Measurements from ENCODE around the gene GPC3.
"Not testable (repeated sequence)": the region's sequence is repeated elsewhere in the genome, so short reads cannot be mapped to it uniquely, and the experiment has no call there.

The GPC3 gene

DNA sequence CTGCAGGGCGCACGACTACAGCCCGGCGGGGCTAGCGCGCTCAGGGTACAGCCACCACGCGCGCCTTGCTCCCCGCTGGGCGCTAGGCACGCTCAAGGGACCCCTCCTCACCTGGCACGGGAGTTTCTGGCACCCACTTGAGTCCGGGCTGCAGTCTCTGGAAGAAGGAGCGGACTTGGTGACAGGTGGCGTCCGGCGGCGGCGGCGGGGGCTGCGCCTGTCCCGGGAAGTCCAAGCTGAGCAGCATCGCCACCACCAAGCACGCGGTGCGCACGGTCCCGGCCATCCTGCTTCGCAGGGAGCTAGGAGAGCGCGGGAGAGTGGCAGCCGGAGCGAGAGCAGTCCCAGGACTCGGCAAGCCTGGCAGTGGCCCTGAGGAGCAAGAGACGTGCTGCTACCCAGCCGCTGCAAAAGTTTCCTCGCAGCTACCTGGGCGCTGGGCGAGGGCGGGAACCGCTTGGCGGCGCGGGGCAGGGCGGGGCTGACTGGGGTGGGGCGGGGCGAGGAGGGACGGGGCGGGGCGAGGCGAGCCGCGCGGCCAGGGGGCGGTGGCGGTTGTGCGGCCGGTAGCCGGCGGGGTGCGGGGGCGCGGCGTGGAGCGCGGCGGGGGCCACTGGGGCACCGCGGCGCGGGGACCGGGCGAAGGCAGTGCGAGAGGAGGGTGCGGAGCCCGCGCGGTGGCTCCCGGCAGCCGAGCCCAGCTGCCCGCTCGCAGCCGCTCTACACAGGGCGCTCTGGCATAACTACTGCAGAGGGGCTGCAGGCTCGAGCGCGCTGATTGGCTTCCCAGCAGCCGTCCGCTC, at the start of gene GPC3:
Gene GPC3 (minus strand): TSS at position 431 of the 803 bp plus-strand sequence.
- no peak for DNase-seq (ENCODE audit: low read depth)

DNA sequence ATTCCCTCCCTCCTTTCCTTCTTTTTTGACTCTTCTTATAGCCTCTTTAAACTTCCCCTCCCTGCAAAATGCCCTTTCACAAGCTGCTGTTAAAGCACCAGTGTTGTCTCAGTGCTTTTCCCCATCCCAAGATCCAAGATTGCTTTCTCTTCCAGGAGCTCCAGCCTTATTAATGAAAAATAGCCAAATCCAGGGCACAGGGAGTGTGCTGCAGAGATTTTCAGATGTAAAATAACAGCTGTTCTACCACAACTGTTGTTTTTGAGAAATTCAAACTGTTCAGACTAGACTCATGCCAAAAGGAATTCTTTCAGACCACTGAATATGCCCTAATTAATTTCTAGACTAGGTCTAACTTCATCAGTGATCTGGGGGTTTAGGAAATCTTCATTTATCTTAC, 47.0 kb upstream of the GPC3 start:
- no peak for DNase-seq (ENCODE audit: low read depth)

DNA sequence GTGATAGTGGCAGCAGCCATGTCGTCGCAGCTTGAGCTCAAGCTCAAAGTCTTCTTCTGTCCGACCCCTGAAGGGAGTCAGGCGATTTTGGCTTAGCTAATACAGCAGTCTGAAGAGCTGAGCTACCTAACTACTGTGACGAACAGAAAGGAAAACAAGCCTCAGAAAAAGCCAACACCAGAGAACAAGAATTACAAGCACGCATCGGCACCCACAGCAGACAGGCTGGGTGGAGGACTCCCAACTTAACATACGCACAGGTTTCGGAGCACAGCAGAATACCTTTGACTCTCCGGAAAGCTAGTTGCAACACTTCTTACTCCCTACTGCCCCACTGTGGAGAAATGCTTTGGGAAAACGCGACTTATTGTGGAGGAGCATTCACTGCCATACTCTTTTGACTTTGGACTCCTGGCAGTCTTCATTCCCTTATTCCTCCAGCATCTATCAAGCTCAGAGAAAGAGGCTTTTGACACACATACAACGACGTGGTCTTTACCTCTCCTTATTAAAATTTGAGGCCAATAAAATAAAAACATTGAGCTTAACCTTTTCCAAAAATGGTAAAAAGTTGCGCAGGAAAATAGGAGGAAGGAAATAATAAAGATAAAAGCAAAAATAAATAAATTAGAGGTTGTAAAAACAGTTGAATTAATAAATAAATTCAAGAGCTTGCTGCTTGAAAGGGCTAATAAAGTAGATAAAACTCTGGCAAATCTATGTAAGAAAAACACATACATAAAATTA, 41.3 kb upstream of the GPC3 start:
- no peak for DNase-seq (ENCODE audit: low read depth)

DNA sequence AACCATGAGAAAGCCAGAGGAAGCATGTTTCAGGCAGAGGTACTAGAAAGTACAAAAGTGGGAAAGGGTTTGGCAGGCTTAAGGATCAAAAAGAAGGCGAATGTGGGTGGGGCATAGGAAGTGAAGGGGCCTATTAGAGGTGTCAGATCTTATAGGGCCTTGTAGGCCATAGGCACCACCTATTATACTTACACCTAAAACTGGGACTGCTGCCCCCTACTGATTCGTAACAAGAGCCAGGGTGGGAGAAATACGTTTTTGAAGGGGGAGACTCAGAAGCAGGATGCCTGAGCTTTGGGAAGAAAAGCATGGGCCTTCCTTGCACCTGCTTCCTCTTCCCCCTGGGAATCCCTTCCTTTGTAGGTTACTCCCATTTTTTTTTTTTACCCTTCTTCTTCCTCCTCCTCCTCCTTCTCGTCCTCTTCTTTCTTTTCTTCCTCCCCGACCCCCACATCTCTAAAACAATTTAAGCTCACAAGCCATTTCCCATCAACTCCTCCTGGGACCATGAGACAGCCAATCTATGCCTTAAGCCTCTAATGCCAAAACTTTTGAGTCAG, 40.7 kb upstream of the GPC3 start:
- DNase-seq (ENCODE audit: low read depth), result no peak

DNA sequence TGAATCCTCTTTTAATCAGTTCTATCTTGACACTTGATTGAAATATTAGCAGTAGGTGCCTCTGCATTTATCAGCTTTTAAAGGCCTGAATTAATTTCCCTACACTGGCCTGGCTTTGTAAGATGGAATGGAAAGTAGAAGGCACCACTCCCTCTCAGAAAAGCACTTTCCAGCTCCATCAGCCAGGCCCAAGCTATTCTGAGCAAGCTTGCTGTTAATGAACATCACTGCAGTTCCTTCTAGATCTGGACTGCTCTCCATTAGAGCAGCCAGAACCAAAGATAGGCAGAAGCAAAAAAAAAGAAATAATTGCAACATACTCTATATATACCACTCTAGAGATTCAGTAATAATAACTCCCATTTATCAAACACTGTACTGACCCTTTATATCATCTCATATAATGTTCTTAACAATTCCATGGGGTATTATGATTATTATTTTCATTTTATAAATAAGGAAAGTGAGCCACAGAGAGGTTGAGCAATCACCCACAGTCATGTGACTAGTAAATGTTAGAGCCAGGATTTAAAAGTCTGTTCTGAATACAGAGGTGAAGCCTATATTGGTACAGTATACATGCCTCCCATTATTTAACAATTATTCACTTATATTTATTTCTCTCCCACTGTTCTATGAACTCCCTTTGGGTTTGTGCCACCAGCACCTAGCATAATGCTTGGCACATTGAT, 39.4 kb upstream of the GPC3 start:
- no peak for DNase-seq (ENCODE audit: low read depth)

DNA sequence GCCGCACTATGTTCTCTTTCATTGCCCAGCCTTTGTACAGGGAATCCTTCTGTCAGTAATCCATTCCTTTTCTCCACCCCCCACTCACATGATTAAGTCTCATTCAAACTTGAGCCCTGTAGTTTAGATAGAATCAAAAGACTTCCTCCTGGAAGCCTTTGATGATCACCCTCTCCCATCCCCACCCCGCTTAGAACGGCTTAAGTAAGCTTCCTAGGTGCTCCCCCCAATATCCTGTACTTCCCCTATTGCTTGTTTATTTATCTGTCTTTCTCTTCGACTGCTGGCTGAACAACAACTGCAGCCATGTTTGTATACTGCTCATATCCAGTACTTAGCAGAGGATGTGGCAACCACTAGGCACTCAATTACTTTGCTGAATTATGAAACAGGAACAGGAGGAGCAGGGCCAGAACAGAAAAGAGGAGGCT, 38.5 kb upstream of the GPC3 start:
- DNase-seq (ENCODE audit: low read depth), result no peak

DNA sequence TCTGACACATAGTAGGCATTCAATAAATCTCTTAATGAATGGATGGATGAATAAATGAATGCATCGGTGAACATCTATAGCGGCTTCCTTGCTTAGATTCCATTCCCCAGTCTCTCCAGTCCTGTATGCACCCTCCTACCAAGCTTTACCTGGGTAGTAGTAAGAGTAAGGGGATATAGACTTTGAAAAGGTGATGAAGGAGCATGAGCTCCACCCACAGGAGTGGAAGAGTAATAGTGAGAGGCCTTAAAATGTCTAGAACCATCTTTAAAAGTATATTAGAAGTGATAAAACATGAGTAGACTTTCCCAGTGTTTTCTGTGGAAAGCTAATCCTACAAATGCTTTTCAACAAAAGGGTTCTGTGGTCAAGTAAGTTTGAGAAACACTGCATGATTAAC, 35.5 kb upstream of the GPC3 start:
- no peak for DNase-seq (ENCODE audit: low read depth)

DNA sequence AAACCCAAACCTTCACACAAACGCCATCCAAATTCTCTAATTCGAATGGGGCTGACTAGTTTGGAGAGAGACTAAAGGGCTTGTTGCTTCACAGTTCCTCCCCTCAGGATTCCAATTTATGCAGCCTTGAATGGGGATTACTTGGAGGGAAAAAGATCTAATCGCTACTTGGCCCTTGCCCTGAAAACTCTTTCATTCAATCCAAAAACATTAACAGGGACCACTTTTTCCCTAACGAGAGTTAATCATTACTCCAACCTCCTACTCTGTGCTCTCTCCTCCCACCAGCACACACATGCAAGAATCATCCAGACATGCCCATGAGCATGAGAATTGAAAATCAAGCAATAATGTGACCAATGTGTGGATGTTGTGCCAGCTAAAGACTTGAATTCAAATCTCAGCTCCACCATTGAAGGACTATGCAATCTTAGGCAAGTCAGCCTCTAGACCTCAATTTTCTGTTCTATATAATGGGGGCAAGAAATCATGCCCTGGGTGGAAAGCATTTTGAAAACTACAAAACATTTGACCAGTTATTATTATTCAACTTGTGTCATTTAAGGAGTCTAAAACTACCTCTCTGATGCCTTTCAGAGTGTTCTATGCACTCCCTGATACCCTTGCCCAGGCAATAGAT, 34.3 kb upstream of the GPC3 start:
- DNase-seq (ENCODE audit: low read depth), result no peak

DNA sequence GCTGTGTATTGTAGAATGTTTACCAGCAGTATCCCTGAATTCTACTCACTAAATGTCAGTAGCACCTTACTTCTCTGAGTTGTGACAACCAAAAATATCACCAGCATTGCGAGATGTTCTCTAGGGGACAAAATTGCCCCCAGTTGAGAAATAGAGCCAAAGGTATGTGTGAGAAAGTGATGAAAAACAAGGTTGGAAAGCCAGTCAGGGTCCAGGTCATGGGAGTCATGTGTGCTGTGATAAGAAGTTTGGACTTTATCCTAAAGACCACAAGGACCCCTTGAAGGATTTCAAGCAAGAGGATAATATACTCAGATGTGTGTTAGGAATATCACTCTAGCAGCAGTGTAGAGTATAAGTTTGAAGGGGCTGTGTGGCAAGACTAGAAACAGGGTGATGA, 30.9 kb upstream of the GPC3 start:
- DNase-seq (ENCODE audit: low read depth), result not testable (repeated sequence)

DNA sequence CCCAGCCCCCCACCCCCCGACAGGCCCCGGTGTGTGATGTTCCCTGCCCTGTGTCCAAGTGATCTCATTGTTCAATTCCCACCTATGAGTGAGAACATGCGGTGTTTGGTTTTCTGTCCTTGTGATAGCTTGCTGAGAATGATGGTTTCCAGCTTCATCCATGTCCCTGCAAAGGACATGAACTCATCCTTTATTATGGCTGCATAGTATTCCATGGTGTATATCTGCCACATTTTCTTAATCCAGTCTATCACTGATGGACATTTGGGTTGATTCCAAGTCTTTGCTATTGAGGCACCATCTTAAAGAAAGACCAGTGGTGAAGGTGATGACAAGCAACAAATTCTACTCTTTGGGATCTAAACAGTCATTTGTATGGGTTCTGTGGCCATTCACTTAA, 30.1 kb upstream of the GPC3 start:
- not testable (repeated sequence) for DNase-seq (ENCODE audit: low read depth)

DNA sequence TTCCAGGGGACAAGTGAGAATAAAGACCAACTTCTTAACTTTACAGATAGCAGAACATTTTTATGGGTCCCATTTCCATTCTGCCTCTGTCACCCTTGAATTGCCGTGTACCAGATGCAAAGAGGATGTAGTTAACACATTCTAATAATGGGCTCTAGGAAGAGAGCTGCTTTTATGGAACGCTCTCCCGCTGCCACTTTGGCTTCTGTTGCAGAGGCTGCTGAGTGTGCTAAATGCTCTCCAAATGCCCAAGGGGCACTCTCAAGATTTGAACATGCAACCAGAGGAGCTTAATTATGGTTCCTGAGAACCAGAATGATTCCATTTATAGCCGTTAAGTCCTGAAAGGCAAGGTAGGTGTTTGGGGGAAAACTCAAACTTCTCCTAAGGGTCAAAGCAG, 28.1 kb upstream of the GPC3 start:
- DNase-seq (ENCODE audit: low read depth), result no peak

DNA sequence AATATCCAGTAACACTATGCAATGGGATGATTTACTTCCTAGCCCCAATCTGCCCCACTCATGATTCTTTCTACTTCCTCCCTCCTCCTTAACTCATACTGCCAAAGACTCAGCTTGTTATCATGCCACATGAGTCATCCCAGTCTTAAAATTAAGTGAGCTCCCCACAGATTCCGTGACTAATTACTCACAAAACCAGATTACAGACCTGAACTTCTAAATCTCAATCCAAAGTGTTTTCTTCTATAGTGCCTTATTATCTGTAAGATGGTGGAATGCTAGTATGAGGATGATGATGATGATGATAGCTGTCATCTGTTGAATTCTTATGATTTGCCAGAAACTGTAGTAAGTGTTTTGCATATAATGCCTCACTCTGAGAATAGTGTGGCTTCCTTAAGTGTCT, 27.7 kb upstream of the GPC3 start:
- DNase-seq (ENCODE audit: low read depth), result no peak

DNA sequence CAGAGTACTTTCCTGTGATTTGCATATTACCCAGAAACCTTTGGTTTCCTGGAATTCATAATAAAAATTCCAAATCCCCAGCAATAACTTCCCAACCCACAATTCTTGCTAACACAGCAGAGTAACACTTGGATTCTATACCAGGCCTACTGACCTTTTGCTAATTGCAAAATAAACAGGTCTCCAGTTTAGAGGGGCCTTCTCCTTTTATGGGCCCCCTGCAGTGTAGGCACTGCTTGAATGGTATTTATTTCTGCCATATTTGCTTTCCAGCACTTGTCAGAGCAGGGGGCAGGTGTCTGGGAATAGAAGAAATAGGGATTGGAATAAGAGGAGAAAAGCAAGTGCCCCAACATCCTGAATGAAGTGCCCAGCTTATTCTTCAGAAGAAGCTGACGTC, 25.3 kb upstream of the GPC3 start:
- DNase-seq (ENCODE audit: low read depth), result no peak

DNA sequence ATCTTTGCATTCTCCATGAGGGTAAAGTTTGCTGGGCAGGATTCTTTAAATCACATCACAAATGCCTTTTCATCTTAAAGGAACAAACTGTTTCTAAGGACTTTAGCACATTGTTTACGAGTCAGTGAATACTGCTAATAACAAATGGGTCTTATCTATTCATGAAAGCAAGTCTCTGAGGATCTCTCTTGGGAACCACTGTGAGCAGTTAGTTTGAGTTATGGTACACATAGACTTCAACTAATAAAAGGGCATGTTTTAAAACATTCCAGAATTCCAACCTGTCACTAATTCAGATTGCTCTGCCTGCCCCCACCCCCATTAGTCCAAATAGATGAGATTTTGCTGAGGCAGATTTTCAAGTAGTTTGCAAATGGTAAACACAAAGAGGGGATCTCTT, 22.3 kb upstream of the GPC3 start:
- no peak for DNase-seq (ENCODE audit: low read depth)

DNA sequence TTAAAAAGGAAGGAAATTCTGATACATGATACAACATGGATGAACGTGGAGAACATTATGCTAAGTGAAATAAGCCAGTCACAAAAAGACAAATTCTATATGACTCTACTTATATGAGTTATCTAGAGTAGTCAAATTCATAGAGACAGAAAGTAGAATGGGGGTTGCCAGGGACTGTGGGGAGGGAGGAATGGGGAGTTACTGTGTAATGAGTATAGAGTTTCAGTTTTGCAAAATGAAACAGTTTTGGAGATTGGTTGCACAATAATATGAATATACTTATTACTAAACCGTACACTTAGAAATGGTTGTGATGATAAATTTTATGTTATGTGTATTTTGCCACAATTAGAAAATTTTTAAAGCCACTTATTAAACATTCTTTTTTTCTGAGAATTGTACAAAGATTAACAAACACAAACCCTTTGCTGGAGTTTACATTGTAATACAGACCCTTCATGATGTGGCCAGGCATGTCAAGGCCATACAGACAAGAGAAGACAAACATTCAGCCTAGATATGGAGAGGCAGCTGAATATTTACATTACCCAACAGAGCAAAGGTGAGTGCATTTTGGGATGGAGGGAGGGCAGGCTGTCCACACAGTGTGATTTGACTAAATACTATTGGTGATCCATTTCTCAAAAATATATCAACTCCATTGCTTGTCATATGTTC, 21.2 kb upstream of the GPC3 start:
- no peak for DNase-seq (ENCODE audit: low read depth)

DNA sequence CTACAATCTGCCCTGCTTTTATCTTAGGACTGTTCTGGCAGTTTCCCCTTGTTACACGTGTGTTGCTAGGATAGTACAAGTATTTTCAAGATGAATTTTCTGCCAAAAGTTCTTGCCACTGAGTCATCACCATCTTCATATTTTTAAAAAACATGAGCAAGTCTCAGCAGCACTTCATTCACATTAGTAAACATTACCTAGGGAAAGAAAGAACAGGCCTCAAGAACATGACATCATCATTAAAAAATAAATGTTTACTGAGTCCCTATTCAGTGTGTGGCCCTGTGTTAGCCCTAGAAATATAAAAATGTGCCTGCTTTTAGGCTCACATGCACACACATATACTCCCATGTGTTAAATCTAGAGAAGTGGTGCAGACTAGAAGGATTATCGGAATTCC, 18.7 kb upstream of the GPC3 start:
- no peak for DNase-seq (ENCODE audit: low read depth)

DNA sequence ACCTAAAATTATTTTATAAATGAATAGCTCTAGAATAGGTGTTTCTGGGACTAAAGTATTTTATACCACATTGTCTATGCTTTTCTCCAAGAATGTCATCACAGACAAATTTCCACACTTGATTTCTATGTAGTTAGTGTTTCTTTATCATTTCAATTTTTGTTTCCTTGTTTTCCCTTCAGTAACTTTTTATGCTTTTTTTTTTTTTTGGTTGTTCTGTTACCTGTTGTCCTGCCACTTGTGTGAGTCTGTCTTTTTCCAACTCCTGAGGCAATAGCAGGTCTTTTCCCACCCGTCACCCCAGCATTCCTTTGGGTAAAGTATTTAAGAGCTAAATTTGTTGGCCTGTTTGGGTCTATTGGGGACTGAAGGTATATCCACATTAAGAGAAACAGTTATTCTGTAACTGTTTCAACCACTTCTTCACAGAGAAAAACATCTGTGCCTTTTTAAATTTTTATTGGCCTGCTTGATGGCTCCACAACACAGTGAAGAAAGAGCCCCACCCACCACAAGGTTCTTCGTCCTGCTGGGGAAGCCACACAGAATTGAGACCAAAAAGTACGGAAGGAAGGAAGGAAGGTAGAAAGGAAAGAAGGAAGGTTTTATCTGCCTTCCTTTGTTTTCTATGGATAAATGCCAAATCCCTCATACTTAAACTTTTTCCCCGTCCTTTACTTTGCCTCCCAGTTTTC, 17.7 kb upstream of the GPC3 start:
- DNase-seq (ENCODE audit: low read depth), result no peak

DNA sequence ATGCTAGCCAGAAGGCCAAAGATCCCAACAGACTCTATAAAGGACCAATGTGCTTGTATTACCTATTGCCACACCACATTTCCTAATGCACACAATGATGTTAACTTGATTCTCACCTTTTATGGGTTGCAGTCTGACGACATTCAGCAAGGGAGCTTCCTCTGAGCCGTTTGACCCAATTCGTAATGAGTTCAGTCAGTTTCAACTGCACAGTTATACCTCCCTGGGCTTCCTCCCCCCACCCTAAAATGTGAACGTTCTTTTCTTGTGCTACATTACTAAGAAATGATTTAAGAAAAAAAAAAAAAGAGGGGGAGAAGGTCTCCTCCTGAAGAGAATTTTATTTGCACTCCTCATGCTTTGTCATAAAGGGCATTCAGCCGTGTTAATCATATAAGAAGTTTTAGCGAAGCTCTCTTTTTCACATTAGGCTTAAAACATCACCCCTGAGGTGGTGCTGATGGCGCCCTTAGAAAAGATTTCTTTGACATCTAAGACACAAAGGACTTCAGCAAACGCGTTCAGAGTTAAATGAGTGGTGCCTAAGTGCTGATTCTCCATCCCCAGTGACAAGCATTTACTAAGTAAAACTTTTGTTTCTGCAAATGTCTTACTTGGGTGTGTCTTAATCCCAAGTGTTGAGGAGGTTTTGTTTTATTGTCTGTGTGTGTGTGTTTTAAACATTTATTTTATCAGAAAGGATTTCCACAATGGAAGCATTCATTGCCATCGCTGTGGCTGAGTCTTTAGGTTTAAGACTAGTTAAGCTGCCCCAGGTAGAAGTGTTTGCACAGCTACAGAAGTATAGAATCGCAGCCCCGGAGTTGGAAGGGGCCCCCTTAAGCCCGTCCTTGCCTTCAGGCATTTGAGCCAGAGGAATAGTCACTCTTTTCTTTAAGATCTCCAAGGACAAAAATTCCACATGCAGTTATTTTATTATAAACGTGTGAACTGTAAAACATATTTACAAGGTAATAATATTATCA, 15.2 kb upstream of the GPC3 start:
- DNase-seq (ENCODE audit: low read depth), result no peak

DNA sequence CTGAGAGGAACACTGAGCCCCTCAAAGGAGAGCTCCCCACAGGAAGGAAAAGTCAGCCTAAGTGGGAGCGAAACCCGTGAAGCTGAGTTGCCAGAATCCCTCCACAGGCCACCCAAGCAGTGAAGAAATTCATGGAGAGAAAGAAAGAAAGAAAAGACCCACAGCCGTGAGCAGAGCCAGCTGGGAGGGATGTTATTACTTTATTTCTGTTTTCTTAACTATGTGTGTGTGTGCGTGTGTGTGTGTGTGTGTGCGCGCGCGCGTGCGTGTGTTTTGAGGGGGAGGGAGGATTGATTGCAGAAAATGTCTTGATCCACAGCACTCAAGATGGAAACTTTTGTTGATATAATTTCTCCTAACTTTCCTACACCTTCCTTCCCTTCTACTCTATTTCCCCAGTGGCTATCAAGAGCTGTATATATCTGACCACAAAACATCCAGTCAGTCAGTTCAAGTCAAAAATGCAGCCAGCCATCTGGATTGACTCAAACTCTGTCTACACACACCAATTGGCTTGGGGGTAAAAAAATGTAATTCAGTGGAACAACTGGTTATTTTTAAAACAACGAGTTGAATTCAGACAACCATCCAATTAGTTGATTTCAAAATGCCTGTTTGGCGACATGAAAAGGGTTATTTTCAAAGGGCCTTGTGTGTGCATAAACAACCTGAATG, 13.8 kb upstream of the GPC3 start:
- DNase-seq (ENCODE audit: low read depth), result no peak

Measured in activated T-helper 1 cell treated with Interleukin-2 at 50 U/mL for 16 hours (primary cell).